Measurements from ENCODE around the gene ARV1.

GRCh38 chr1:231026576-231026975, 47.7 kb downstream of the ARV1 start:
- TF ChIP-seq GATA2 (IDR thresholded peaks at IDR 0.05; ENCODE audit: low read depth, low read length) (no peak), GATA3 (IDR thresholded peaks at IDR 0.05; ENCODE audit: low read depth, low read length) (no peak)
